GM12865 (cell line): ENCODE measurements around the gene ADAMTS17.

Source experiments
- DNase-seq: peaks from one replicate; pipeline ENCODE4 v3.0.0; 2010; ENCODE audit warnings: low read depth
- H3K4me3 ChIP-seq: 2 replicates; pipeline ENCODE4 v1.5.1; 2011; ENCODE audit warnings: mild to moderate bottlenecking, low read depth, low read length, control low read depth
- TF ChIP-seq, protein P1 (sequence below): IDR thresholded peaks from 2 replicates; pipeline ENCODE4 v1.5.1; 2011; ENCODE audit warnings: low read length, control low read depth, low read depth, inconsistent platforms; ENCODE audit not compliant: insufficient read depth; ENCODE audit errors: missing control alignments

The ADAMTS17 gene

DNA sequence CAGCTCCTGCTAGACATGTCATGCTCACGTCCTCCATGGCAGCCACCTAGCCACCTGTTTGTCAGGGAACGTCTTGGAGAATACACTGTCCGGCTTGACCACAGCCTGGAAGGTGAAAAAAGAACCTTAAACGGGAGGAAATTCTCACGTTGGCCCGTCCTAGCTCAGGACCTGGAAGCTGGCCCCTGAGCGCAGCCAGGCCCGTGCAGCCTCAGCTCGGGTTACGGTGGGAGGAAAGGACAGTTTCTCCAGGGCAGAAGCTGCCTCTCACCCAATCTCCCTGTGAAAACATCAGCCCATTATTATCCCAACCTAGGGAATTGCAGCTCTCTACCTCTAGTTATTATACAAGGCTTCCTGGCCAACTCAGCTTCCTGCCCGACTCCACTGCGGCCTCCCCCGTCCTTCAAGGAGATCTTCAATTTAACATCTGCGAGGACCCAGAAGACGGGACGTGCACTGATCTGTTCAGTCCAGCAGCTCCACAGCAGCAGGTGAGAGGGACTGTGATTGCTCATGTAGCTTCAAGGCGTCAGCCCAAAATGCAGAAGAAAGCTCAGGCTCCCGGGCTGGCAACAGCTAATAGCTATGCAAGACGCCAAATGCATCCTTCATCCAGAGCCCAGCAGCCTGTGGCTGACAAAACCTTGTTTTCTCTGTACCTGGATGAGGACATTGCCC is 84.7 kb downstream of the ADAMTS17 start:
- DNase-seq = no peak
- H3K4me3 ChIP-seq = no peak overlapping the region
- TF ChIP-seq, protein P1, sequence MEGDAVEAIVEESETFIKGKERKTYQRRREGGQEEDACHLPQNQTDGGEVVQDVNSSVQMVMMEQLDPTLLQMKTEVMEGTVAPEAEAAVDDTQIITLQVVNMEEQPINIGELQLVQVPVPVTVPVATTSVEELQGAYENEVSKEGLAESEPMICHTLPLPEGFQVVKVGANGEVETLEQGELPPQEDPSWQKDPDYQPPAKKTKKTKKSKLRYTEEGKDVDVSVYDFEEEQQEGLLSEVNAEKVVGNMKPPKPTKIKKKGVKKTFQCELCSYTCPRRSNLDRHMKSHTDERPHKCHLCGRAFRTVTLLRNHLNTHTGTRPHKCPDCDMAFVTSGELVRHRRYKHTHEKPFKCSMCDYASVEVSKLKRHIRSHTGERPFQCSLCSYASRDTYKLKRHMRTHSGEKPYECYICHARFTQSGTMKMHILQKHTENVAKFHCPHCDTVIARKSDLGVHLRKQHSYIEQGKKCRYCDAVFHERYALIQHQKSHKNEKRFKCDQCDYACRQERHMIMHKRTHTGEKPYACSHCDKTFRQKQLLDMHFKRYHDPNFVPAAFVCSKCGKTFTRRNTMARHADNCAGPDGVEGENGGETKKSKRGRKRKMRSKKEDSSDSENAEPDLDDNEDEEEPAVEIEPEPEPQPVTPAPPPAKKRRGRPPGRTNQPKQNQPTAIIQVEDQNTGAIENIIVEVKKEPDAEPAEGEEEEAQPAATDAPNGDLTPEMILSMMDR = no peak

DNA sequence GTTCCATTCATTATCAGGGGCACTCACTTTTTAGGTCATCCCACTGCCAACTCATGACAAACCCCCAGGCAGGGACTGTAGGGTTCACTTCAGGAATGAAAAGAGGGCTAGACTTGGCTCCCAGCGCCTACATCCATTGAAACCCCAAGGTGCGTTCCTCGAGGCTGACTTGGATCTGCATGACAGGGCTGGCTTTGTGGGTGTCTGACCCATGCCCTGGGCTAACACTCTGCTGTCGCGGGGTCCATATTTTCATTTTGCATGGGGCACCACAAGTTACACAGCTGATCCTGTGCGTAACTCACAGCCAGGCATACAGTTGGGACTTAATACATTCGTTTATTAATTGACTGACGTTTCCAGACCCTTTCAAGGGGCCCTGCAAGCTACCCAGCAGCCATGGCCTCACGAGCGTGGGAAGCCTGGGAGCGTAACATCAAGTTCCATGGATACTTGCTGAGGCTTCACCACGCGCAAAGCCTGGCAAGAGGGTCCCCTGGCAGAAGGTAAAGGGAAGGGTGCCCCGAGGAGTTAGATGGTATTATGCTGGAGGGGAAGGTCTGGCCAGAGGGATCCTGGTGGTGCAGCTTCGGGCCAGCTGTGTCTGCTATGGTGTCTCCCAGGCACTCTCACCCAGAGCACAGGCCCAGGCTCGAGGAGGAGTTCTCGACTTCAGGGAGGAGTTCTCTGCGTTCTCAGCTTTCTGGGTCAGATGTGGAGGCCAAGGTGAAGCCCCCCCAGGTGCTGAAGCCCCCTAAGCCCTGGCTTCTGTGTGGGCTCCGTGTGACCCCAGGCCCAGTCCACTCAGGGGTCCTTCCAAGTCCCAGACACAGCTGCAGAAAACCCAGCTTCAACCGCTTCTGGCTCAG is 85.4 kb downstream of the ADAMTS17 start:
- no peak overlapping the region for H3K4me3 ChIP-seq
- TF ChIP-seq, protein P1 = no peak
- no peak for DNase-seq

DNA sequence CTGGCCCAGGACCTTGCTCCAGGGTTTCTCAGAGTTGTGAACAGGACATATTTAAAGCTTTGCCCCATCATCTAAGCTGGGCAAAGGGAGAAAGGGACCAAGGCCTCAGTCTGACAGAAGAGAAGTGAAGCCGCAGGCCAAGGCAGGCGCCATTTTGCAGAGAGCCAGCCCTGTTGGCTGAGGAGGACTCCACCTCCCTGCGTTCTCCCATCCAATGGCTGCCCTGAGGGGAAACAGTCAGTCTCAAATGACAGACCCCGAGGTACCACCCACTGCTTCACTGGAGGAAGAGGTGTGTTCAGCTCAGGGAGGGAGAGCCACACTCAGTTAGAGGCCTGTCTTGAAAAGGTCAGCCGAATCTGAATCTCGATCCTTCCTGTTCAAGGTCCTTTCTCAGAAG is 86.1 kb downstream of the ADAMTS17 start:
- no peak for DNase-seq
- no peak overlapping the region for H3K4me3 ChIP-seq
- TF ChIP-seq, protein P1 = no peak

- no peak for DNase-seq
- H3K4me3 ChIP-seq = no peak overlapping the region
- TF ChIP-seq, protein P1 = no peak
These were observed 87.1 kb downstream of the ADAMTS17 start for GRCh38 chr15:100254691-100255090.

DNA sequence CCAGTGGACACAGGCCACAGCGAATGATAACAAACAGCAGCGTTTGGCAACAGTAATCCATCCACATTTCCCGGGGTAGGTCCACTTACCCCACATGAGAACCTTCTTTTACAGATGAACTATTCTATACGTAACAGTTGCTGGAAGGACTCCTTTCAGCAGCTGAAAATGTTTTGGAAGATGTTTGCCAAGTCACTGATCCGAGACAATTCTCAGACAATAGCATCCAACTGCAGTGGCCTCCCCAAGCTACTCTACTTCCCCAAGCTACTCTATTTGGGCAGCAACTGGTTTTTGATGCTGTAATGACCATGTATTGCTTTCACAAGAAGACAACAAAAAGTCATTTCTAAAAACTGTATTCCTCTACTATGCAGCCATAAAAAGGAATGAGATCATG is 87.5 kb downstream of the ADAMTS17 start:
- TF ChIP-seq, protein P1 = no peak
- DNase-seq = no peak
- no peak overlapping the region for H3K4me3 ChIP-seq

- no peak overlapping the region for H3K4me3 ChIP-seq
- TF ChIP-seq, protein P1 = no peak
- no peak for DNase-seq
These were observed 88.1 kb downstream of the ADAMTS17 start for GRCh38 chr15:100253640-100254039.
